ENCODE results near the gene ITPA. TPM values are rescaled to one million over a fixed set of nuclear protein-coding genes. Genes with fewer than 3 reads are reported as not detected.

ITPA gene
- total and polyA plus RNA-seq, 2 of the 13 experiments (the other 11 are each of a cell fraction or from before 2014, with no cell fraction given): 60.1 to 103 TPM

GRCh38 chr20:3231889-3232588 lies 22.7 kb downstream of the ITPA start (continued):
- peak; percentile 84 for TF ChIP-seq MED1 (CRISPR knock-in tag; IDR thresholded peaks at IDR 0.05)
- TF ChIP-seq HIVEP1 (CRISPR knock-in tag; IDR thresholded peaks at IDR 0.05): no peak; the same call in 1 of the 2 replicates
- TF ChIP-seq SAFB2 (CRISPR knock-in tag; IDR thresholded peaks at IDR 0.05; ENCODE audit: borderline replicate concordance, low read depth): peak; percentile 50; the same call in 1 of the 2 replicates
- TF ChIP-seq ZNF142 (CRISPR knock-in tag; IDR thresholded peaks at IDR 0.05): peak; percentile 94
- TF ChIP-seq, protein P1, sequence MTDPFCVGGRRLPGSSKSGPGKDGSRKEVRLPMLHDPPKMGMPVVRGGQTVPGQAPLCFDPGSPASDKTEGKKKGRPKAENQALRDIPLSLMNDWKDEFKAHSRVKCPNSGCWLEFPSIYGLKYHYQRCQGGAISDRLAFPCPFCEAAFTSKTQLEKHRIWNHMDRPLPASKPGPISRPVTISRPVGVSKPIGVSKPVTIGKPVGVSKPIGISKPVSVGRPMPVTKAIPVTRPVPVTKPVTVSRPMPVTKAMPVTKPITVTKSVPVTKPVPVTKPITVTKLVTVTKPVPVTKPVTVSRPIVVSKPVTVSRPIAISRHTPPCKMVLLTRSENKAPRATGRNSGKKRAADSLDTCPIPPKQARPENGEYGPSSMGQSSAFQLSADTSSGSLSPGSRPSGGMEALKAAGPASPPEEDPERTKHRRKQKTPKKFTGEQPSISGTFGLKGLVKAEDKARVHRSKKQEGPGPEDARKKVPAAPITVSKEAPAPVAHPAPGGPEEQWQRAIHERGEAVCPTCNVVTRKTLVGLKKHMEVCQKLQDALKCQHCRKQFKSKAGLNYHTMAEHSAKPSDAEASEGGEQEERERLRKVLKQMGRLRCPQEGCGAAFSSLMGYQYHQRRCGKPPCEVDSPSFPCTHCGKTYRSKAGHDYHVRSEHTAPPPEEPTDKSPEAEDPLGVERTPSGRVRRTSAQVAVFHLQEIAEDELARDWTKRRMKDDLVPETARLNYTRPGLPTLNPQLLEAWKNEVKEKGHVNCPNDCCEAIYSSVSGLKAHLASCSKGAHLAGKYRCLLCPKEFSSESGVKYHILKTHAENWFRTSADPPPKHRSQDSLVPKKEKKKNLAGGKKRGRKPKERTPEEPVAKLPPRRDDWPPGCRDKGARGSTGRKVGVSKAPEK (CRISPR knock-in tag; IDR thresholded peaks at IDR 0.05; ENCODE audit: borderline replicate concordance): peak; percentile 99; the same call in 1 of the 2 replicates
- TF ChIP-seq MAFF (IDR thresholded peaks at IDR 0.05; ENCODE audit: low read depth, low read length): 0 out of 2 replicates have a peak, but pooled peaks have one; percentile 27
- no peak for TF ChIP-seq SOX13 (IDR thresholded peaks at IDR 0.05)
- peak in 1 of 2 experiments; percentile 68; a peak in 2 of 4 replicates for TF ChIP-seq SOX13 (CRISPR knock-in tag; conservative IDR thresholded peaks at IDR 0.05 in 1 of 2, IDR thresholded peaks at IDR 0.05 in 1 of 2)
- peak; percentile 69 for TF ChIP-seq GATAD1 (CRISPR knock-in tag; IDR thresholded peaks at IDR 0.05)
- no peak for TF ChIP-seq ZNF260 (CRISPR knock-in tag; IDR thresholded peaks at IDR 0.05; ENCODE audit: borderline replicate concordance, low read depth)
- TF ChIP-seq, protein P2, sequence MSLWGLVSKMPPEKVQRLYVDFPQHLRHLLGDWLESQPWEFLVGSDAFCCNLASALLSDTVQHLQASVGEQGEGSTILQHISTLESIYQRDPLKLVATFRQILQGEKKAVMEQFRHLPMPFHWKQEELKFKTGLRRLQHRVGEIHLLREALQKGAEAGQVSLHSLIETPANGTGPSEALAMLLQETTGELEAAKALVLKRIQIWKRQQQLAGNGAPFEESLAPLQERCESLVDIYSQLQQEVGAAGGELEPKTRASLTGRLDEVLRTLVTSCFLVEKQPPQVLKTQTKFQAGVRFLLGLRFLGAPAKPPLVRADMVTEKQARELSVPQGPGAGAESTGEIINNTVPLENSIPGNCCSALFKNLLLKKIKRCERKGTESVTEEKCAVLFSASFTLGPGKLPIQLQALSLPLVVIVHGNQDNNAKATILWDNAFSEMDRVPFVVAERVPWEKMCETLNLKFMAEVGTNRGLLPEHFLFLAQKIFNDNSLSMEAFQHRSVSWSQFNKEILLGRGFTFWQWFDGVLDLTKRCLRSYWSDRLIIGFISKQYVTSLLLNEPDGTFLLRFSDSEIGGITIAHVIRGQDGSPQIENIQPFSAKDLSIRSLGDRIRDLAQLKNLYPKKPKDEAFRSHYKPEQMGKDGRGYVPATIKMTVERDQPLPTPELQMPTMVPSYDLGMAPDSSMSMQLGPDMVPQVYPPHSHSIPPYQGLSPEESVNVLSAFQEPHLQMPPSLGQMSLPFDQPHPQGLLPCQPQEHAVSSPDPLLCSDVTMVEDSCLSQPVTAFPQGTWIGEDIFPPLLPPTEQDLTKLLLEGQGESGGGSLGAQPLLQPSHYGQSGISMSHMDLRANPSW (CRISPR knock-in tag; IDR thresholded peaks at IDR 0.05; ENCODE audit: borderline replicate concordance): no peak
- 0 out of 2 replicates have a peak, but pooled peaks have one; percentile 27 for TF ChIP-seq KDM1A (CRISPR knock-in tag; IDR thresholded peaks at IDR 0.05)
- 0 out of 2 replicates have a peak, but pooled peaks have one; percentile 5 for TF ChIP-seq ZNF704 (CRISPR knock-in tag; IDR thresholded peaks at IDR 0.05; ENCODE audit: borderline replicate concordance)

Data from HepG2 (cell line).